K562 (cell line): ENCODE data around the gene MEF2C. TPM values are rescaled to one million over a fixed set of nuclear protein-coding genes. Genes with fewer than 3 reads are reported as not detected.

Experiments used
- BDP1 ChIP-seq: IDR thresholded peaks from 3 replicates; pipeline ENCODE4 v1.6.1; 2011; ENCODE audit not compliant: insufficient read length, insufficient read depth
- CHAMP1 ChIP-seq: fragments of 450-650 bp; IDR thresholded peaks from 2 replicates; pipeline ENCODE4 v1.6.1; 2016; ENCODE audit warnings: mild to moderate bottlenecking
- COPS2 ChIP-seq: fragments of 450-650 bp; conservative IDR thresholded peaks from 2 replicates; pipeline ENCODE4 v1.6.1; 2016; ENCODE audit warnings: mild to moderate bottlenecking, moderate library complexity
- CTBP1 ChIP-seq: fragments of 450-650 bp; IDR thresholded peaks from 2 replicates; pipeline ENCODE4 v1.6.1; 2016; ENCODE audit warnings: borderline replicate concordance
- ELK1 ChIP-seq: sonication (generic); formaldehyde crosslinking; IDR thresholded peaks from 2 replicates; pipeline ENCODE4 v1.8.1; 2022; ENCODE audit warnings: missing genetic modification reagents
- ETV1 ChIP-seq: fragments of 450-650 bp; conservative IDR thresholded peaks from 2 replicates; pipeline ENCODE4 v1.6.1; 2016; ENCODE audit warnings: missing genetic modification characterization, control low read depth, low read depth, missing compliant biosample characterization
- HDGF ChIP-seq: fragments of 450-650 bp; IDR thresholded peaks from 2 replicates; pipeline ENCODE4 v1.6.1; 2016
- HOXB6 ChIP-seq: fragments of 250-450 bp; sonication (Bioruptor Pico); IDR thresholded peaks from 2 replicates; pipeline ENCODE4 v1.5.1; 2022; ENCODE audit warnings: mild to moderate bottlenecking, borderline replicate concordance
- LARP7 ChIP-seq: fragments of 450-650 bp; IDR thresholded peaks from 2 replicates; pipeline ENCODE4 v1.6.1; 2016
- PCBP2 ChIP-seq: fragments of 200-400 bp; formaldehyde crosslinking; IDR thresholded peaks from 2 replicates; pipeline ENCODE4 v1.6.1; 2018; ENCODE audit warnings: low read length, low read depth, mild to moderate bottlenecking, moderate library complexity; ENCODE audit not compliant: poor library complexity, severe bottlenecking
- PHB2 ChIP-seq: fragments of 450-650 bp; IDR thresholded peaks from 2 replicates; pipeline ENCODE4 v1.6.1; 2017; ENCODE audit warnings: low read depth
- RAD21 ChIP-seq, 2 experiments: fragments of 250-450 bp in 1 of 2; fragments of 450-650 bp in 1 of 2; sonication (Bioruptor Pico) in 1 of 2; formaldehyde crosslinking in 1 of 2; IDR thresholded peaks in 1 of 2; conservative IDR thresholded peaks in 1 of 2; 2 replicates each; pipeline versions ENCODE4 v1.4.0 to v1.8.0; 2020 to 2022; ENCODE audit warnings: mild to moderate bottlenecking in 2 of 2, moderate library complexity in 1 of 2
- SMARCA4 ChIP-seq: fragments of 450-650 bp; IDR thresholded peaks from 2 replicates; pipeline ENCODE4 v1.6.1; 2016
- SRSF7 ChIP-seq: fragments of 200-400 bp; formaldehyde crosslinking; optimal IDR thresholded peaks from 2 replicates; pipeline ENCODE3; 2017; ENCODE audit warnings: mild to moderate bottlenecking, low read depth, low read length
- TEAD2 ChIP-seq: fragments of 450-650 bp; IDR thresholded peaks from 2 replicates; pipeline ENCODE4 v1.6.1; 2016; ENCODE audit warnings: missing genetic modification characterization, control low read depth, missing compliant biosample characterization
- ZNF24 ChIP-seq: fragments of 450-650 bp; IDR thresholded peaks from 2 replicates; pipeline ENCODE4 v1.6.1; 2016
- polyA plus RNA-seq, 8 experiments: library from polyadenylated mRNA; depleted of rRNA in 4 of 8; stranded (reverse) in 5 of 8; unstranded in 3 of 8; fragments of >200 nt; fragmentation: Nextera tagmentation in 2 of 8; fragmentation: Illumina TruSeq in 1 of 8; extraction: Ambion mirVana in 2 of 8; extraction: Trizol in 1 of 8; gene quantifications; 2 replicates each; pipeline versions ENCODE4 v1.2.1 to v1.2.3, GENCODE V29; 2011 to 2014; ENCODE audit warnings: inconsistent platforms in 1 of 8, missing spikeins in 1 of 8
- total RNA-seq, 7 experiments: library from RNA; depleted of rRNA in 6 of 7; stranded (reverse); fragments of >200 nt in 6 of 7; fragmentation: Illumina TruSeq in 2 of 7; extraction: Trizol in 2 of 7; gene quantifications; 2 replicates each; pipeline versions ENCODE4 v1.2.1 to v1.2.3, GENCODE V29; 2011 to 2021; ENCODE audit warnings: low replicate concordance in 1 of 7
- TF ChIP-seq, protein P1 (sequence below), 2 experiments: fragments of 450-650 bp; IDR thresholded peaks; 2 replicates each; pipeline ENCODE4 v1.6.1; 2018; ENCODE audit warnings: mild to moderate bottlenecking in 2 of 2, low read depth in 1 of 2; ENCODE audit not compliant: partially characterized antibody in 2 of 2
- TF ChIP-seq, protein P2 (sequence below), 3 experiments: IDR thresholded peaks in 2 of 3; conservative IDR thresholded peaks in 1 of 3; 2 replicates each; pipeline ENCODE4 v1.5.1; 2011 to 2012; ENCODE audit warnings: low read length in 3 of 3, mild to moderate bottlenecking in 3 of 3, control low read depth in 2 of 3, improper control_type of control experiment in 1 of 3, inconsistent platforms in 1 of 3, low read depth in 1 of 3, mixed read lengths in 1 of 3, moderate library complexity in 1 of 3; ENCODE audit not compliant: insufficient read depth in 2 of 3

Gene MEF2C
- total and polyA plus RNA-seq, 9 of the 15 experiments (the other 6 are each of a cell fraction or from before 2014, with no cell fraction given), result 25.1 to 67.8 (median 58.3) TPM

- TF ChIP-seq CHAMP1, result peak; percentile 93
- 0 out of 2 replicates have a peak, but pooled peaks have one; percentile 33 for TF ChIP-seq ETV1
- no peak for TF ChIP-seq COPS2
- TF ChIP-seq CTBP1, result peak; percentile 59; the same call in 1 of the 2 replicates
- no peak for TF ChIP-seq TEAD2 (tag)
- no peak for TF ChIP-seq PCBP2
- TF ChIP-seq BDP1, result no peak
- TF ChIP-seq ZNF24, result 0 out of 2 replicates have a peak, but pooled peaks have one; percentile 29
- TF ChIP-seq PHB2, result no peak
- TF ChIP-seq HOXB6 (CRISPR knock-in tag), result no peak
- 0 out of 2 replicates have a peak, but pooled peaks have one; percentile 64 for TF ChIP-seq LARP7
- TF ChIP-seq, protein P1, sequence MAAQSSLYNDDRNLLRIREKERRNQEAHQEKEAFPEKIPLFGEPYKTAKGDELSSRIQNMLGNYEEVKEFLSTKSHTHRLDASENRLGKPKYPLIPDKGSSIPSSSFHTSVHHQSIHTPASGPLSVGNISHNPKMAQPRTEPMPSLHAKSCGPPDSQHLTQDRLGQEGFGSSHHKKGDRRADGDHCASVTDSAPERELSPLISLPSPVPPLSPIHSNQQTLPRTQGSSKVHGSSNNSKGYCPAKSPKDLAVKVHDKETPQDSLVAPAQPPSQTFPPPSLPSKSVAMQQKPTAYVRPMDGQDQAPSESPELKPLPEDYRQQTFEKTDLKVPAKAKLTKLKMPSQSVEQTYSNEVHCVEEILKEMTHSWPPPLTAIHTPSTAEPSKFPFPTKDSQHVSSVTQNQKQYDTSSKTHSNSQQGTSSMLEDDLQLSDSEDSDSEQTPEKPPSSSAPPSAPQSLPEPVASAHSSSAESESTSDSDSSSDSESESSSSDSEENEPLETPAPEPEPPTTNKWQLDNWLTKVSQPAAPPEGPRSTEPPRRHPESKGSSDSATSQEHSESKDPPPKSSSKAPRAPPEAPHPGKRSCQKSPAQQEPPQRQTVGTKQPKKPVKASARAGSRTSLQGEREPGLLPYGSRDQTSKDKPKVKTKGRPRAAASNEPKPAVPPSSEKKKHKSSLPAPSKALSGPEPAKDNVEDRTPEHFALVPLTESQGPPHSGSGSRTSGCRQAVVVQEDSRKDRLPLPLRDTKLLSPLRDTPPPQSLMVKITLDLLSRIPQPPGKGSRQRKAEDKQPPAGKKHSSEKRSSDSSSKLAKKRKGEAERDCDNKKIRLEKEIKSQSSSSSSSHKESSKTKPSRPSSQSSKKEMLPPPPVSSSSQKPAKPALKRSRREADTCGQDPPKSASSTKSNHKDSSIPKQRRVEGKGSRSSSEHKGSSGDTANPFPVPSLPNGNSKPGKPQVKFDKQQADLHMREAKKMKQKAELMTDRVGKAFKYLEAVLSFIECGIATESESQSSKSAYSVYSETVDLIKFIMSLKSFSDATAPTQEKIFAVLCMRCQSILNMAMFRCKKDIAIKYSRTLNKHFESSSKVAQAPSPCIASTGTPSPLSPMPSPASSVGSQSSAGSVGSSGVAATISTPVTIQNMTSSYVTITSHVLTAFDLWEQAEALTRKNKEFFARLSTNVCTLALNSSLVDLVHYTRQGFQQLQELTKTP (IDR thresholded peaks at IDR 0.05; ENCODE audit: low read depth in 1 of 2, partially characterized antibody in 2 of 2), result peak in 1 of 2 experiments; percentile 46
- TF ChIP-seq, protein P2, sequence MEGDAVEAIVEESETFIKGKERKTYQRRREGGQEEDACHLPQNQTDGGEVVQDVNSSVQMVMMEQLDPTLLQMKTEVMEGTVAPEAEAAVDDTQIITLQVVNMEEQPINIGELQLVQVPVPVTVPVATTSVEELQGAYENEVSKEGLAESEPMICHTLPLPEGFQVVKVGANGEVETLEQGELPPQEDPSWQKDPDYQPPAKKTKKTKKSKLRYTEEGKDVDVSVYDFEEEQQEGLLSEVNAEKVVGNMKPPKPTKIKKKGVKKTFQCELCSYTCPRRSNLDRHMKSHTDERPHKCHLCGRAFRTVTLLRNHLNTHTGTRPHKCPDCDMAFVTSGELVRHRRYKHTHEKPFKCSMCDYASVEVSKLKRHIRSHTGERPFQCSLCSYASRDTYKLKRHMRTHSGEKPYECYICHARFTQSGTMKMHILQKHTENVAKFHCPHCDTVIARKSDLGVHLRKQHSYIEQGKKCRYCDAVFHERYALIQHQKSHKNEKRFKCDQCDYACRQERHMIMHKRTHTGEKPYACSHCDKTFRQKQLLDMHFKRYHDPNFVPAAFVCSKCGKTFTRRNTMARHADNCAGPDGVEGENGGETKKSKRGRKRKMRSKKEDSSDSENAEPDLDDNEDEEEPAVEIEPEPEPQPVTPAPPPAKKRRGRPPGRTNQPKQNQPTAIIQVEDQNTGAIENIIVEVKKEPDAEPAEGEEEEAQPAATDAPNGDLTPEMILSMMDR (IDR thresholded peaks at IDR 0.05 in 2 of 3, conservative IDR thresholded peaks at IDR 0.05 in 1 of 3; ENCODE audit: insufficient read depth in 2 of 3, low read depth in 1 of 3, low read length in 3 of 3), result peak; percentile 26 to 58 (median 37); a peak in 4 of 6 replicates
- 0 out of 2 replicates have a peak, but pooled peaks have one; percentile 80 for TF ChIP-seq HDGF
- TF ChIP-seq ELK1 (CRISPR knock-in tag), result no peak
- TF ChIP-seq SMARCA4, result 0 out of 2 replicates have a peak, but pooled peaks have one; percentile 30
- peak in 1 of 2 experiments; percentile 36; a peak in 2 of 4 replicates for TF ChIP-seq RAD21 (CRISPR knock-in tag; conservative IDR thresholded peaks at IDR 0.05 in 1 of 2, IDR thresholded peaks at IDR 0.05 in 1 of 2)
- no peak for TF ChIP-seq SRSF7
Measured at GRCh38 chr5:88829054-88829453, 53.9 kb downstream of the MEF2C start (continued).
